A549 (cell line): ENCODE data around the gene CMTM3. TPM values are rescaled to one million over a fixed set of nuclear protein-coding genes. Genes with fewer than 3 reads are reported as not detected.

ENCODE experiments used
- ATAC-seq, 2 experiments: fragments of 200-7000 bp in 1 of 2; fragments of >200 bp in 1 of 2; cut with Nextera tagmentation in 1 of 2; cut with Tn5 transposase in 1 of 2; 3 replicates each; pipeline versions ENCODE4 v1.8.0 to v1.9.1; 2018 to 2020; ENCODE audit warnings: mild to moderate bottlenecking in 1 of 2, moderate library complexity in 1 of 2
- CTCF ChIA-PET: fragments of 300-600 bp; sonication (Branson Sonifier 250); formaldehyde crosslinking; extraction: SDS; loops from one replicate; lab custom pipeline; 2021; ENCODE audit warnings: antibody characterized with exemption, inconsistent platforms; lab: Yijun Ruan, JAX
- POLR2A ChIA-PET: fragments of 350-600 bp; formaldehyde crosslinking; extraction: SDS; loops from one replicate; lab custom pipeline; 2021; ENCODE audit warnings: antibody characterized with exemption, inconsistent platforms; lab: Yijun Ruan, JAX
- DNase-seq, 2 experiments: peaks; one replicate each; pipeline versions ENCODE4 v3.0.0 to v3.0.0-alpha.2; 2011 to 2016; ENCODE audit warnings: low read depth in 1 of 2, low spot score in 1 of 2
- FAIRE-seq: peaks from 2 replicates; lab custom pipeline; 2011; peaks lifted over from hg19 to GRCh38; lab: Jason Lieb, UNC
- H3K27ac ChIP-seq, 2 experiments: fragments of >200 bp; sonication (Bioruptor Twin); formaldehyde crosslinking; 3 replicates each; pipeline ENCODE4 v1.5.1; 2016 to 2017
- H3K4me1 ChIP-seq: fragments of >200 bp; sonication (Bioruptor Twin); formaldehyde crosslinking; 3 replicates; pipeline ENCODE4 v1.6.1; 2016
- H3K4me2 ChIP-seq: fragments of >200 bp; sonication (Bioruptor Twin); formaldehyde crosslinking; 3 replicates; pipeline ENCODE4 v1.6.1; 2016
- H3K4me3 ChIP-seq: fragments of >200 bp; sonication (Bioruptor Twin); formaldehyde crosslinking; 3 replicates; pipeline ENCODE4 v1.5.1; 2016
- H3K9me3 ChIP-seq: fragments of >200 bp; sonication (Bioruptor Twin); formaldehyde crosslinking; 3 replicates; pipeline ENCODE4 v1.6.1; 2016
- BCL3 ChIP-seq: fragments of >200 bp; sonication (Bioruptor Twin); formaldehyde crosslinking; IDR thresholded peaks from 3 replicates; pipeline ENCODE4 v1.6.1; 2016
- BHLHE40 ChIP-seq: IDR thresholded peaks from 2 replicates; pipeline ENCODE4 v1.6.1; 2012; ENCODE audit warnings: low read depth, low read length, inconsistent platforms
- CBX8 ChIP-seq: fragments of 200-600 bp; sonication (generic); IDR thresholded peaks from 2 replicates; pipeline ENCODE4 v1.6.1; 2016
- EHMT2 ChIP-seq: fragments of 200-600 bp; sonication (generic); IDR thresholded peaks from 2 replicates; pipeline ENCODE4 v1.6.1; 2016; ENCODE audit warnings: antibody characterized with exemption, low read depth, mild to moderate bottlenecking, moderate library complexity
- EP300 ChIP-seq, 2 experiments: fragments of >200 bp; sonication (Bioruptor Twin); formaldehyde crosslinking; IDR thresholded peaks; 2 replicates in 1 of 2; 3 replicates in 1 of 2; pipeline ENCODE4 v1.6.1; 2016 to 2017
- FOXS1 ChIP-seq: fragments of 250-450 bp; sonication (Bioruptor Pico); IDR thresholded peaks from 2 replicates; pipeline ENCODE4 v1.5.0; 2020; ENCODE audit warnings: mild to moderate bottlenecking, moderate library complexity
- GATA3 ChIP-seq: IDR thresholded peaks from 2 replicates; pipeline ENCODE4 v1.6.1; 2012; ENCODE audit warnings: borderline replicate concordance
- HOXB13 ChIP-seq: fragments of 250-450 bp; sonication (Bioruptor Pico); IDR thresholded peaks from 2 replicates; pipeline ENCODE4 v1.5.0; 2020; ENCODE audit warnings: low read depth, mild to moderate bottlenecking, moderate library complexity
- MAZ ChIP-seq: fragments of 150-350 bp; IDR thresholded peaks from 2 replicates; pipeline ENCODE4 v1.6.1; 2014; ENCODE audit warnings: antibody characterized with exemption, low read depth, low read length, borderline replicate concordance
- RAD21 ChIP-seq, 2 experiments: fragments of >200 bp in 1 of 2; sonication (Bioruptor Twin) in 1 of 2; formaldehyde crosslinking in 1 of 2; IDR thresholded peaks in 1 of 2; conservative IDR thresholded peaks in 1 of 2; 2 replicates in 1 of 2; 3 replicates in 1 of 2; pipeline ENCODE4 v1.6.1; 2012 to 2018; ENCODE audit warnings: inconsistent platforms in 1 of 2
- RFX5 ChIP-seq: fragments of 450-650 bp; IDR thresholded peaks from 2 replicates; pipeline ENCODE4 v1.7.1; 2014; ENCODE audit warnings: antibody characterized with exemption, mild to moderate bottlenecking, moderate library complexity
- SMC3 ChIP-seq: fragments of >200 bp; sonication (Bioruptor Twin); formaldehyde crosslinking; IDR thresholded peaks from 3 replicates; pipeline ENCODE4 v1.6.1; 2018; ENCODE audit warnings: inconsistent platforms
- TFCP2L1 ChIP-seq: fragments of 250-450 bp; sonication (Bioruptor Pico); IDR thresholded peaks from 2 replicates; pipeline ENCODE4 v1.5.0; 2021; ENCODE audit warnings: mild to moderate bottlenecking
- ZSCAN20 ChIP-seq: fragments of 250-450 bp; sonication (Bioruptor Pico); IDR thresholded peaks from 2 replicates; pipeline ENCODE4 v1.8.0; 2022; ENCODE audit warnings: mild to moderate bottlenecking, moderate library complexity
- WGBS: methylation state at CpG from one replicate; pipeline ENCODE4 v1.1.6; 2017; ENCODE audit errors: missing lambda C conversion rate; 5-methylcytosine and 5-hydroxymethylcytosine counted together
- polyA plus RNA-seq, 4 experiments: library from polyadenylated mRNA; depleted of rRNA in 3 of 4; stranded (reverse); fragments of >200 nt; fragmentation: RNase III in 1 of 4; extraction: RNeasy Plus Mini Kit Qiagen cat#74134 plus additional on column Dnase treatment in 1 of 4; gene quantifications; 2 replicates in 3 of 4; 3 replicates in 1 of 4; pipeline ENCODE4 v1.2.3, GENCODE V29; 2011 to 2017
- TF ChIP-seq, protein P1 (sequence below): IDR thresholded peaks from 2 replicates; pipeline ENCODE4 v1.6.1; 2012
- TF ChIP-seq, protein P2 (sequence below): fragments of >200 bp; sonication (Bioruptor Twin); formaldehyde crosslinking; IDR thresholded peaks from 3 replicates; pipeline ENCODE4 v1.5.1; 2016

Gene CMTM3
- polyA plus RNA-seq, 2 of the 4 experiments (the other 2 are of a cell fraction) = 36.0 to 36.1 TPM

GRCh38 chr16:66649636-66650205 lies 45.2 kb downstream of the CMTM3 start:
- DNase-seq (no peak), FAIRE-seq (no peak), ATAC-seq (no peak)
- WGBS = 74% methylated on average over 9 of the region's 9 CpGs
- no peak overlapping the region for H3K4me3 ChIP-seq
- ChIA-PET CTCF (interaction anchor here (0.9 to 4.1 kb wide), 16 partner anchors 11 to 219 kb away, joined by 3 to 60 read pairs (median 11); no protein-coding TSS in a partner anchor), POLR2A (no interaction called here)
- peaks cover 8% of the 10 kb centered on the region; the same call in 2 of the 3 replicates for H3K4me1 ChIP-seq
- H3K4me2 ChIP-seq = no peak overlapping the region
- H3K9me3 ChIP-seq = no peaks in the 10 kb centered on the region
- no peak overlapping the region for H3K27ac ChIP-seq
- TF ChIP-seq ZSCAN20 (CRISPR knock-in tag) (no peak), RFX5 (no peak), EP300 (IDR thresholded peaks at IDR 0.05) (no peak), MAZ (no peak), GATA3 (no peak), FOXS1 (CRISPR knock-in tag) (no peak), BHLHE40 (no peak), EHMT2 (no peak)
- TF ChIP-seq, protein P1, sequence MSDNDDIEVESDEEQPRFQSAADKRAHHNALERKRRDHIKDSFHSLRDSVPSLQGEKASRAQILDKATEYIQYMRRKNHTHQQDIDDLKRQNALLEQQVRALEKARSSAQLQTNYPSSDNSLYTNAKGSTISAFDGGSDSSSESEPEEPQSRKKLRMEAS = no peak

DNA sequence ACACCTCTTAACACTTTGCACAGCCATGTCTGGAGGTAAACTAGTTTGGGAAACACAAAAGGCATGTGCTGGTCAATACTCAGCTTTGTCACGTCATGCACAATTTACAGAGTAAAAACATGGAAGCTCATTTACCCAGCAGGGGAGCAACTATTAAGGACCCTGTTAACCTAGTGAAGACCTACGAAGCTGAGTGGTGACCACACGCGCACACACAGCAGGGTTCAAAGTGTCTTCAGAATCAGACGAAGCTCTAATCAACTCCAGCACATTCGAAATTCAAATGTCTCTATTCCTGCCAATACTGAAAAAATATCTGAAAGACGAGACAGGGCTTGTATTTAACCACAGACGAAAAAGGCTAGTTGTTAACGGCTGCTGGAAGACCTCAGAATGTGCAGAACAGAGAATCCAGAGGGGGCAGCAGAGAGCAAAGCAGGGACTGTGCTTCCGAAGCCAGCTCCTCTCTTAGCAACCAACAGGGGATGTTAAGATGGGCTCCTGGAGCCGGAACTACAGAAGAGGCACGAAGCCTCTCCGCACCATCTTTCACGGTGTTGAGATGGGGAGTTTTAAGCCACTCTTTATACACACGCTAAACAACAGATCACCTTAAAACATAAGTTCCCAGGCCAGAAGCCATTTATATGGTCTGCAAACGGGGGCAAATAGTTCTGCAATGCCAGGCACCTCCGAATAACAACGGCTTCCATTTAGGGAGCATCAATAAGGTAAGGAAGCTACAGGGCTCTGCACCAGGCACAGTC lies 46.4 kb downstream of the CMTM3 start:
- ChIA-PET POLR2A (interaction anchor here (0.6 to 1.8 kb wide), 2 partner anchors 10 kb away, joined by 4 to 8 read pairs; no protein-coding TSS in a partner anchor), CTCF (interaction anchor here (0.6 to 4.8 kb wide), 55 partner anchors 8 to 246 kb away, joined by 3 to 74 read pairs (median 5); partner anchors contain the start of genes DYNC1LI2 and NAE1)
- TF ChIP-seq HOXB13 (CRISPR knock-in tag) = no peak
- TF ChIP-seq SMC3 = peak; percentile 34; the same call in 2 of the 3 replicates
- TF ChIP-seq BCL3 = no peak
- no peak for TF ChIP-seq CBX8
- peak; percentile 44 to 61; a peak in 2 of 5 replicates for TF ChIP-seq RAD21 (conservative IDR thresholded peaks at IDR 0.05 in 1 of 2, IDR thresholded peaks at IDR 0.05 in 1 of 2)
- TF ChIP-seq, protein P2, sequence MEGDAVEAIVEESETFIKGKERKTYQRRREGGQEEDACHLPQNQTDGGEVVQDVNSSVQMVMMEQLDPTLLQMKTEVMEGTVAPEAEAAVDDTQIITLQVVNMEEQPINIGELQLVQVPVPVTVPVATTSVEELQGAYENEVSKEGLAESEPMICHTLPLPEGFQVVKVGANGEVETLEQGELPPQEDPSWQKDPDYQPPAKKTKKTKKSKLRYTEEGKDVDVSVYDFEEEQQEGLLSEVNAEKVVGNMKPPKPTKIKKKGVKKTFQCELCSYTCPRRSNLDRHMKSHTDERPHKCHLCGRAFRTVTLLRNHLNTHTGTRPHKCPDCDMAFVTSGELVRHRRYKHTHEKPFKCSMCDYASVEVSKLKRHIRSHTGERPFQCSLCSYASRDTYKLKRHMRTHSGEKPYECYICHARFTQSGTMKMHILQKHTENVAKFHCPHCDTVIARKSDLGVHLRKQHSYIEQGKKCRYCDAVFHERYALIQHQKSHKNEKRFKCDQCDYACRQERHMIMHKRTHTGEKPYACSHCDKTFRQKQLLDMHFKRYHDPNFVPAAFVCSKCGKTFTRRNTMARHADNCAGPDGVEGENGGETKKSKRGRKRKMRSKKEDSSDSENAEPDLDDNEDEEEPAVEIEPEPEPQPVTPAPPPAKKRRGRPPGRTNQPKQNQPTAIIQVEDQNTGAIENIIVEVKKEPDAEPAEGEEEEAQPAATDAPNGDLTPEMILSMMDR = peak; percentile 86
- FAIRE-seq (peak; percentile 74), ATAC-seq (peak; percentile 97 to 99), DNase-seq (peak; percentile 79 to 84)
- Histone ChIP-seq H3K27ac (peak overlapping the region; percentile 56 to 61; a peak in 4 of 6 replicates), H3K4me2 (peak overlapping the region; percentile 84), H3K4me1 (peaks cover 8% of the 10 kb centered on the region; the same call in 2 of the 3 replicates), H3K4me3 (peak overlapping the region; percentile 43), H3K9me3 (no peaks in the 10 kb centered on the region)
- WGBS = 24% methylated on average over 18 of the region's 18 CpGs

DNA sequence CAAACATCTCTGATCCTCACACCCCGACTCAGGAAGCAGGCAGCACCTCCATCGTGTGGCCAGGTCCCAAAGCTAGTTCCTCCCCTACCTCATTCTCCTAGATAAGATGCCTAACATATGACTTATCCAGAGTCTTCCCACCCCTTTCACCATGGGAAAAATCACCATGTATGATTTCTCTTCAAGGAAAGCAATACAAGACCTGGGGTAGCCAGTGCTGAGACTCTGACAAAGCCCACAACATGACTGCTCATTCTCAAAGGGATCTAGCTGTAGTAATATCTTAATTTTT lies 46.9 kb downstream of the CMTM3 start:
- POLR2A ChIA-PET = interaction anchor here (1.8 kb wide), 1 partner anchor 9 kb away, joined by 8 read pairs; no protein-coding TSS in a partner anchor
- Histone ChIP-seq H3K4me2 (peak overlapping the region; percentile 84), H3K4me3 (peak overlapping the region; percentile 43), H3K4me1 (peaks cover 8% of the 10 kb centered on the region; the same call in 2 of the 3 replicates), H3K27ac (peak overlapping the region; percentile 56 to 61; a peak in 4 of 6 replicates), H3K9me3 (no peaks in the 10 kb centered on the region)
- FAIRE-seq (no peak), DNase-seq (no peak), ATAC-seq (no peak; a peak in 1 of 6 replicates)
- 55% methylated on average over 2 of the region's 2 CpGs for WGBS
- CTCF ChIA-PET = interaction anchor here (0.7 to 4.8 kb wide), 45 partner anchors 9 to 244 kb away, joined by 3 to 74 read pairs (median 5); partner anchors contain the start of genes DYNC1LI2 and NAE1
- TF ChIP-seq, protein P1 = no peak
- TF ChIP-seq TFCP2L1 (CRISPR knock-in tag) = no peak
